GM12873 (cell line): Measurements from ENCODE around the gene CRELD1.

Source experiments
- TF ChIP-seq, protein P1 (sequence below): IDR thresholded peaks from 2 replicates; pipeline ENCODE4 v1.5.1; 2012; ENCODE audit warnings: low read depth, mild to moderate bottlenecking, moderate library complexity, low read length, control low read depth; ENCODE audit not compliant: insufficient read depth; ENCODE audit errors: missing control alignments

Gene CRELD1

GRCh38 chr3:9891072-9891622, 42.5 kb upstream of the CRELD1 start:
- TF ChIP-seq, protein P1, sequence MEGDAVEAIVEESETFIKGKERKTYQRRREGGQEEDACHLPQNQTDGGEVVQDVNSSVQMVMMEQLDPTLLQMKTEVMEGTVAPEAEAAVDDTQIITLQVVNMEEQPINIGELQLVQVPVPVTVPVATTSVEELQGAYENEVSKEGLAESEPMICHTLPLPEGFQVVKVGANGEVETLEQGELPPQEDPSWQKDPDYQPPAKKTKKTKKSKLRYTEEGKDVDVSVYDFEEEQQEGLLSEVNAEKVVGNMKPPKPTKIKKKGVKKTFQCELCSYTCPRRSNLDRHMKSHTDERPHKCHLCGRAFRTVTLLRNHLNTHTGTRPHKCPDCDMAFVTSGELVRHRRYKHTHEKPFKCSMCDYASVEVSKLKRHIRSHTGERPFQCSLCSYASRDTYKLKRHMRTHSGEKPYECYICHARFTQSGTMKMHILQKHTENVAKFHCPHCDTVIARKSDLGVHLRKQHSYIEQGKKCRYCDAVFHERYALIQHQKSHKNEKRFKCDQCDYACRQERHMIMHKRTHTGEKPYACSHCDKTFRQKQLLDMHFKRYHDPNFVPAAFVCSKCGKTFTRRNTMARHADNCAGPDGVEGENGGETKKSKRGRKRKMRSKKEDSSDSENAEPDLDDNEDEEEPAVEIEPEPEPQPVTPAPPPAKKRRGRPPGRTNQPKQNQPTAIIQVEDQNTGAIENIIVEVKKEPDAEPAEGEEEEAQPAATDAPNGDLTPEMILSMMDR = no peak

- TF ChIP-seq, protein P1 = no peak
Measured at GRCh38 chr3:9893739-9894138, 39.9 kb upstream of the CRELD1 start.

DNA sequence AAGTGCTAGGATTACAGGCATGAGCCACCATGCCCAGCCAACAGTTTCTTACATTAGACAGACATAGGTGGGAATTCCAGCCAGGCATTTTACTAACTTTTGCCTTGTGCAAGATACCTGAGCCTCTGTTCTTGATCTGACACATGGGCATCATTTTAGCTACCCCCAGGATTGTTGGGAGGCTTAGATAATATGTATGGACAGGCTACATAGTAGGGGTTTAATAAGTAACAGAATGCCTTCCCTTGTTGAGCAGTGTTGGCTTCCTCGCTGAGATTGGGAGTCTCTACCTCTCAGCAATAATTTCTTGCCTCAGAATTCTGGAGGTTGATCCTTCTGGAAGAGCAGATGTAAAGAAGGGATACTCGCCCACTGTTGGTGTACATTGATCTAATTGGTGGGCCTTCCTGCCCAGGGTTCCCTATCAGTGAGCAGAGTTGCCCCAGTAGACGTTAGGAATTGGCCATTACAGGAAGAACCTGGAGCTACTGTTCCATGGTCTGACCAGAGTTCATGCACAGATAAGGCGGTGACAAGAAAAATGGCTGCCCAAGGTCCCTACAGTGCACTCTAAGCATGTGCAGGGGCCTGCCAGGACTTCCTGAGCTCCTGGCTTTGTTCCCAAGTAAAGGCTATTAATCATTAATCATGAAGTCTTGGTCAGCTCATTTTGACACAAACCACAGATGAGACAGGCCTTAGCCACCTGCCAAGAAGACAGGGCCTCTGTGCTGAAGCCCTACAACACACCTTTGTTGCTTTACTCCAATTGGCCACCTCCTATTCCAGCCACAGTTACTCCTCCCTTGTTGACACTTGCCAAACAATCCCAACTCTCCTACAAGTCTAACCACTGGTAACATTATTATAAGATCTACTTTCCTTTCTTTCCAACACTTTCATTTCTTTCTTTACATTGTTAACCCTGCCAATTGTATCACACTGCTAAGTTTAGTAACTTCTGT, 35.9 kb upstream of the CRELD1 start:
- TF ChIP-seq, protein P1 = no peak

- TF ChIP-seq, protein P1 = no peak
Measured at GRCh38 chr3:9898467-9899241, 35.0 kb upstream of the CRELD1 start.

DNA sequence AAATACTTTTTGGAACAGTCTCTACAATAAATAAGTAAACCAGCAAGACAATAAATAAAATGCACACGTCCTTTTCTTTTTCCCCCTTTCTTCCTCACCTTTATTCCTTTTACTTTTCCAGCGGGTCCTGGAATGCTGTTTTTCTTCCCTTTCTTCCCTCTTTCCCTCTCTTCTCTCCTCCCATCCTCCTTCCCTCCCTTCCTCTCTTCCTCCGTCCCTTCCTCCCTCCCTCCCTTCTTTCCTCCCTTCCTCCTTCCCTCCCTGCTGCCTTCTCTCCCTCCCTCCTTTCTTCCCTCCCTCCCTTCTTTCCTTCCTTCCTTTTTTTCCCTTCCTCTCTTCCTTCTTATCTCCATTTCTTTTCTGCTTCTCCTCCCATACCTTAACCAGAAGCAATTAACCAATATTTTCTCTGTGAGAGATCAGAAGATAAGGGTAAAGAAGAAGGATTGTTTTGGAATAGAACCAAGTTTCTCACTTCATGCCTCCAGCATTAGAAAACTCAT, 34.3 kb upstream of the CRELD1 start:
- TF ChIP-seq, protein P1 = no peak

GRCh38 chr3:9901967-9902366, 31.7 kb upstream of the CRELD1 start:
- TF ChIP-seq, protein P1 = no peak
